ENCODE data around the gene ACAN. TPM values are rescaled to one million over a fixed set of nuclear protein-coding genes. Genes with fewer than 3 reads are reported as not detected.

The ACAN gene
- total and polyA plus RNA-seq, 10 of the 15 experiments (the other 5 are each of a cell fraction or from before 2014, with no cell fraction given), result not detected

- TF ChIP-seq BCLAF1 (IDR thresholded peaks at IDR 0.05) (no peak), CEBPB (IDR thresholded peaks at IDR 0.05; ENCODE audit: borderline replicate concordance in 1 of 2, low read depth in 2 of 2, low read length in 2 of 2) (no peak)
Observed at GRCh38 chr15:88843334-88843733, 40.1 kb downstream of the ACAN start (continued).

- CTCF ChIA-PET, result no interaction called here
- in situ Hi-C loops (cut with MboI), result no loop called here
- no peaks in the 10 kb centered on the region for H4K20me1 ChIP-seq (ENCODE audit: control insufficient read depth, insufficient read depth)
- TF ChIP-seq NR2F1 (conservative IDR thresholded peaks at IDR 0.05) (no peak), SMAD1 (IDR thresholded peaks at IDR 0.05; ENCODE audit: low read depth, partially characterized antibody) (no peak), MEF2B (IDR thresholded peaks at IDR 0.05; ENCODE audit: partially characterized antibody, poor library complexity, severe bottlenecking) (no peak), CHD1 (IDR thresholded peaks at IDR 0.05; ENCODE audit: low read depth, low read length) (no peak), ZNF687 (IDR thresholded peaks at IDR 0.05) (no peak), PBX3 (IDR thresholded peaks at IDR 0.05; ENCODE audit: insufficient replicate concordance, low read depth, low read length) (no peak), KDM1A (IDR thresholded peaks at IDR 0.05; ENCODE audit: borderline replicate concordance) (no peak), ZNF274 (IDR thresholded peaks at IDR 0.05; ENCODE audit: insufficient read depth, insufficient read length) (no peak), TCF7 (IDR thresholded peaks at IDR 0.05; ENCODE audit: borderline replicate concordance) (no peak), FOXM1 (IDR thresholded peaks at IDR 0.05; ENCODE audit: low read depth, low read length) (no peak), EZH2 (IDR thresholded peaks at IDR 0.05; ENCODE audit: borderline replicate concordance, control insufficient read depth, low read depth, low read length) (no peak), TARDBP (IDR thresholded peaks at IDR 0.05; ENCODE audit: borderline replicate concordance) (no peak)
Observed at GRCh38 chr15:88844749-88845386, 41.6 kb downstream of the ACAN start.

More at GRCh38 chr15:88844749-88845386, 41.6 kb downstream of the ACAN start:
- H3K36me3 ChIP-seq (ENCODE audit: control insufficient read depth in 2 of 2, insufficient read depth in 2 of 2, low read length in 1 of 2), result no peaks in the 10 kb centered on the region
- no TSS peak for BruUV-seq (replicated peaks)
- no peak overlapping the region for H2AFZ ChIP-seq (ENCODE audit: control insufficient read depth, low read depth, low read length)
- no peak overlapping the region for H3K4me2 ChIP-seq (ENCODE audit: control insufficient read depth, insufficient read depth)
- no peaks in the 10 kb centered on the region; a peak in 1 of 4 replicates for H3K27me3 ChIP-seq (replicated peaks in 1 of 2; ENCODE audit: control insufficient read depth in 2 of 2, insufficient read depth in 2 of 2, low read length in 1 of 2)
- FAIRE-seq (no peak), DNase-seq (ENCODE audit: low read depth, low spot score) (no peak), ATAC-seq (no peak; the same call in 2 of the 3 replicates)
- ChIA-PET SMC1A (ENCODE audit: uncharacterized antibody, unreplicated experiment) (no interaction called here), RAD21 (ENCODE audit: unreplicated experiment) (no interaction called here), POLR2A (no interaction called here)
- no peak overlapping the region for H3K4me3 ChIP-seq
- intact Hi-C loops (cut with micrococcal nuclease; ENCODE audit: unreplicated experiment), result no loop called here
- no peaks in the 10 kb centered on the region for H3K79me2 ChIP-seq (ENCODE audit: control insufficient read depth, insufficient read depth, low read length)
- H3K9me3 ChIP-seq (replicated peaks; ENCODE audit: control insufficient read depth, insufficient read depth, low read length), result no peaks in the 10 kb centered on the region
- no peaks in the 10 kb centered on the region for H3K4me1 ChIP-seq (ENCODE audit: control insufficient read depth, insufficient read depth, low read length)
- H3K27ac ChIP-seq (ENCODE audit: control insufficient read depth, insufficient read depth), result no peak overlapping the region
- WGBS (ENCODE audit: insufficient coverage, insufficient replicate concordance, low lambda C conversion rate, missing lambda C conversion rate), result 16% methylated on average over 5 of the region's 5 CpGs
- H3K9ac ChIP-seq (ENCODE audit: control insufficient read depth, insufficient read depth, low read length), result no peak overlapping the region

Measured in GM12878 (cell line).